Hematopoietic multipotent progenitor cell treated with erythropoietin and hydrocortisone succinate and interleukin-3 and kit ligand, for 8 days (in vitro differentiated cells): Measurements from ENCODE around the gene MIEN1.
"Not testable (repeated sequence)": the region's sequence is repeated elsewhere in the genome, so short reads cannot be mapped to it uniquely, and the experiment has no call there.

Source experiments
- DNase-seq: peaks from one replicate; pipeline ENCODE4 v3.0.0-alpha.2; 2015

Gene MIEN1

DNA sequence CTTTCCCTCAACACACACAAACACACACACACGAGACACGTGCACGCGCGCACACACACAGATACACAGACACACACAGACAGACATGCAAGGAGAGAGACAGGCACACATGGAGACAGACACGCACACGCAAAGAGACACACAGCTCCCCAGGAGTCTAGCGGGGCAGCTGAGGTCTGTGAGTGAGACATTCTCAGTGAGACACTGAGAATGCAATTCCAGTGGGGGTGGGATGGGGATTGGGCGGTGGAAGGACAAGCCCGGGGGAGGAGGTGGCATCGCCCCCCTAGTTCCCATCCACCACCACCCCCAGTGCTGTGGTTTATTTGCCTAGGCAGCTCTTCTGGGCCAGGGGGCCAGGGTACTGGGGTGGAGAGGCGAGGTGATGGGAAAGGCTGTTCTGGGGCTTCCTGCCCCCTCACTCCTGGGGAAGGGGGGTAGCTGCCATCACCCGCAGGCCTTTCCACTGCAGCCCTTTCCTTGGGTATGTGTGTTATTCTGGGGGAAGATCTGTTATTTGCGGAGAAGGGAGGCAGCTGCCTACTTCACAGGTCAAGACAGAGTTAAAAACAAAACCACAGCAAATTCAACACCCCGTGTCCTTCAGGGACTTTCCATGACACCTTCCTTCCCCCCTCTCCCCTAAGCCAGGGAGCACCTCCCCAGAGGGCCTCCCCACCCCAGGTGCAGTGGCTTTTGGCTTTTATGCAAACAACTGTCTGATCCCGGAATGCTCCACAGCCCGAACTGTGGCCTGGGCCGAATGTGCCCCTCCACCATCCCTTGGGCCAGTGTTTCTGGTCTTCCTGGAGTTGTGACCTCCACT lies 25.4 kb upstream of the MIEN1 start:
- peak; percentile 22 for DNase-seq

- DNase-seq: no peak
Measured at GRCh38 chr17:39754958-39755553, 24.7 kb upstream of the MIEN1 start.

DNA sequence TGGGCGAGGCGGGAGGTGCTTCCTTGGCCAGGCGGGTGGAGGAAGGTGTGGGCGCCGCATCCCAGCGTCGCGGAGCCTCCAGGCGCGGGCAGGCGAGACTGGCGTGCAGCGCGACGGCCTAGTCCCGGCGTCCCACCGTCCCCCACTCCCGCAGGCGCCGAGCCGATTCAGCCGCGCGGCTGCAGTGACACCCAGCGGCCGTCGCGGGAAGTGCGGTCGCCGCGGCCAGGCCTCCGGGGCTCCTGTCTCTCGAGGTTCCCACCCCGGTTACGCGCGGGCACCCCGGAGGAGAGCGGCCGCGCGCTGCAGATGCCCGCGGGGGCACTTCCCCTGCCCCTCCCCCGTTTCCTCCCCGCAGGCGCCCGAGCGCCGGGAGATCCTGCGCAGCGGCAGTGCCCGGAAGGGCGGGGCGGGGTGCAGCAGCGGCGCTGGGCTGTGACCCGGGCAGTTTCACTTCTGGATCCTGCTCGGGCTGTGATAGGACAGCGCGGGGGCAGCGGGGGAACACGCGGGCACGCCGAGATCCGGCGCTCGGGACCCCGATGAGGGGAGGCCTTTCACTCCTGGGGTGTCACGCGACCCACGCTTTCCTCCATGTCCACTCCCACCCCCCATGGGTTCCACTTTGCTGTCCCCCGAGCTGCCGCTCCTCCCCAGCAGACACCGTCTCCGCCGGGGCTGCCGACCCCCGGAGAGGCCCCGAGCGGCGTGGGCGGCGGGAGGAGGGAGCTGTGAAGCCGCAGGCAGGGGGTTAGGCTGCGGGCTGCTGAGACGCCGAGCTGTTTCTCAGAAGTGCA lies 24.0 kb upstream of the MIEN1 start:
- peak; percentile 92 for DNase-seq

GRCh38 chr17:39753514-39754160 lies 23.3 kb upstream of the MIEN1 start:
- DNase-seq: peak; percentile 56

- no peak for DNase-seq
Measured at GRCh38 chr17:39752241-39752881, 22.0 kb upstream of the MIEN1 start.

DNA sequence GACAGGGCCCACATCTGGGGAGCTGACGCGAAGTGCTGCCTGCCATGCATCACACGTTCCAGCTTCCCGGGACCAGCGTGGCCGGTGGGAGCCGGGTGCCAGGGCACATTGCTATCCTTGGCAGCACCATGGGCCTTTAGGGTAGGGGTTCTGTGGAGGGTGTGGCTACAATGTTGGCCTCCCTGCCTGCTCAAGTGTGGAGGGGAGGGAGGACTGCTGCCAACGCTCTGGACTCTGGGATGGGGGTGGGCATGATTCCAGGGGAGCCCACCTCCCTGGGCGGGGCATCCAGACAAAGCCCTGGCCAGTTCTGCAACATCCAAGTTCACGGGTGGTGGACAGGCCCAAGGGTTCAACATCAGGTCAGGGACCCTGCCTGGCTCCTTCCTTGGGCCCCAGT lies 21.3 kb upstream of the MIEN1 start:
- no peak for DNase-seq

DNA sequence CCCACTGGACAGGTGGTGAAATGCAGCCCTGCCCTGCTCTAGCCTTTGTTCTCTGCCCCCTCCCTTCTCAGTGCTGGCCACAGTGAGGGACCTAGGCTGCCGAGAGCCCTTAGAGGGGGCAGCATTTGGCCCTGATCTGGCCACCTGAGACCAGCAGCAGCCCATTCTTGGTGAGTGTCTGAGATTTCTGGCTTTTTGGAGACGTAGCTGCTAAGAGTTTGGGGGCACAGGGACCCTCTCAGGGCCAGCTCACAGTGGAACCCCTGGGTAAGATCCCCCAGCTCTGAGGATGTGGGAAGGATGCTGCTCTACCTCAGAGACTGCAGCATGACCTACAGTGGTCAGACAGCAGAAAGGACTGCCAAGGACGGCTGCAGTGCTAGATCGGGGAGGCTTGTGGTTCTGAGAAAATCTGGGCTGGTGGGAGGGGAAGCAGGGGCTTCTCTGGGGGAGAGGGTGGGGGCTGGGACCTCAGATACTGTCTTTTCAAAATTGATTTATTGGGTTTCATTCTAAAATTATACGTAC lies 20.7 kb upstream of the MIEN1 start:
- DNase-seq: no peak

GRCh38 chr17:39750131-39751015 lies 20.0 kb upstream of the MIEN1 start:
- DNase-seq: peak; percentile 24

GRCh38 chr17:39748444-39749034 lies 18.2 kb upstream of the MIEN1 start:
- not testable (repeated sequence) for DNase-seq

GRCh38 chr17:39747745-39748144 lies 17.4 kb upstream of the MIEN1 start:
- no peak for DNase-seq

- DNase-seq: no peak
Measured at GRCh38 chr17:39746145-39746461, 15.8 kb upstream of the MIEN1 start.

GRCh38 chr17:39745335-39746144 lies 15.2 kb upstream of the MIEN1 start:
- no peak for DNase-seq

GRCh38 chr17:39744836-39745215 lies 14.5 kb upstream of the MIEN1 start:
- DNase-seq: no peak

- no peak for DNase-seq
Measured at GRCh38 chr17:39744075-39744835, 13.9 kb upstream of the MIEN1 start.

DNA sequence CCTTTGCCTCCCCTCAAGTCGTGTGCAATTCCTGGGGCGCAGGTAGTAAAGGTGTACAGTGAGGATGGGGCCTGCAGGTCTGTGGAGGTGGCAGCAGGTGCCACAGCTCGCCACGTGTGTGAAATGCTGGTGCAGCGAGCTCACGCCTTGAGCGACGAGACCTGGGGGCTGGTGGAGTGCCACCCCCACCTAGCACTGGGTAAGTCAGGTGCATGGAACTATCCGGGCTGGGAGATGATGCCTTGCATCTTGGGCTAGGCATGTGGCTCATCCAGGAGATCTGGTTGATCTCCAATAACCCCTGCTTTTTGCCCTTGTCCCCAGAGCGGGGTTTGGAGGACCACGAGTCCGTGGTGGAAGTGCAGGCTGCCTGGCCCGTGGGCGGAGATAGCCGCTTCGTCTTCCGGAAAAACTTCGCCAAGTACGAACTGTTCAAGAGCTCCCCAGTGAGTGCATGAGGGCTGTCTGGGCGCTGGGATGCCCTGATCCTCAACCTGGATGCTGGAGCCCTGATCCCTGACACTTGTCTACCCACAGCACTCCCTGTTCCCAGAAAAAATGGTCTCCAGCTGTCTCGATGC lies 12.6 kb upstream of the MIEN1 start:
- DNase-seq: no peak

DNA sequence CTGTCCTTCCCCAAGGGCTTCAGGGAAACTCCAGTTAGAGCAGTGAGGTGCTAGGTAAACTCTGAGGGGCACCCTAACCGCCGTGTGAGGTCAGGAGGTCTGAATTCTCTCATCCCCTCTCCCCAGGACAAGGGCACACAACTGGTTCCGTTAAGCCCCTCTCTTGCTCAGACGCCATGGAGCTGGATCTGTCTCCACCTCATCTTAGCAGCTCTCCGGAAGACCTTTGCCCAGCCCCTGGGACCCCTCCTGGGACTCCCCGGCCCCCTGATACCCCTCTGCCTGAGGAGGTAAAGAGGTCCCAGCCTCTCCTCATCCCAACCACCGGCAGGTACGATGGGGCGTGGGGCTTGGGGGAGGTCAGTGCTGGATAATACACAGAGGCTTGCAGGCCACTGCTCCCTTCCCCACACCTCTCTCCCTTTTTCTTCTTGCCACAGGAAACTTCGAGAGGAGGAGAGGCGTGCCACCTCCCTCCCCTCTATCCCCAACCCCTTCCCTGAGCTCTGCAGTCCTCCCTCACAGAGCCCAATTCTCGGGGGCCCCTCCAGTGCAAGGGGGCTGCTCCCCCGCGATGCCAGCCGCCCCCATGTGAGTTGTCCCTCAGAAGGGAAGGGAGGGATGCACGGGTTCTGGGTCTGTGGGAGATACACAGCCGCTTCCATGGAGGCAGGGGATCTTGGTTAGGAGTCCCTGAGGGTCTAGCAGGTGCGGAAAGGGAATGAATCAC lies 12.0 kb upstream of the MIEN1 start:
- DNase-seq: no peak

DNA sequence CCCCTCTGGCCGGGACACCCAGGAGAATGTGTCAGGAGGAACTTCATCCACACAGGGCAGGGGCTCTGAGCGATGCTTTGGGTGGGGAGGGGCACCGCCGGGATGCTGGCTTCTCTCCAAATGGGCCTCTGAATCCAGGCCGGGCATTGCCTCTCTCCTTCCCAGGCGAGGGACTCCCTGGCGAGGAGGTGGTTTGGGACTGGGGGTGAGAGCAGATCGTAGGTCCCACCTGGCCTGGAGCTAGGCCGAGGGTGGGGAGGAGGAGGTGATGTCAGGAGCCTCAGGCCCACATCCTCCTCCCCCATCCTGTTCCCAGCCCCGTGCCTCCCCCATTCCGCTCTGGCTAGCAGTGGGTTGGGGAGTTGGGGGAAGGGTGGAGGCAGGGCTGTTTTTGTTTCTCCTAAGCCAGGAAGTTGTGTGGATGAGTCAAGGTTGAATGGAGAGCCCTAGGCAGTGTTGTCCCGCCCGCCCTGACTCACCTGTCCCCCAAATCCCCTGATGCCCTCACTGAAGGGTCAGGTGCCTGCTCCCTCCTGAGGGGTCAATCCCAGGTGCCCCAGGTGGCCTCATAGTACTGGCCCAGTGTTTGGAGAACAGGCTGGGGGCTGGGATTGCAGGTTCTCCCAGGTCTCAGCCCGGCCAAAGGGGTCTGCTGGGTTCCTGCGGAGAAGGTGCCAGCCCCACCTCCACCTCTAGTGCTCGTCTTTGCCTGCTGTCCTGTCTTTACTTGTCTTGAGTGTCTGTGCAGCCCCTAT lies 10.2 kb upstream of the MIEN1 start:
- DNase-seq: no peak
